Epithelial cell of proximal tubule (primary cell): ENCODE results near the gene G2E3. TPM values are rescaled to one million over a fixed set of nuclear protein-coding genes. Genes with fewer than 3 reads are reported as not detected.
"Not testable (repeated sequence)": the region's sequence is repeated elsewhere in the genome, so short reads cannot be mapped to it uniquely, and the experiment has no call there.

Source experiments
- DNase-seq: peaks from one replicate; pipeline ENCODE4 v3.0.0-alpha.2; 2011; ENCODE audit warnings: low read depth
- H3K4me3 ChIP-seq: 2 replicates; pipeline ENCODE4 v1.5.1; 2011; ENCODE audit warnings: low read depth, mild to moderate bottlenecking, low read length
- CTCF ChIP-seq: conservative IDR thresholded peaks from 2 replicates; pipeline ENCODE4 v1.5.1; 2012; ENCODE audit warnings: low read depth, mild to moderate bottlenecking, low read length
- total RNA-seq: library from RNA; depleted of rRNA; stranded (reverse); fragments of >200 nt; gene quantifications from 2 replicates; pipeline ENCODE4 v1.2.3, GENCODE V29; 2015

Gene G2E3
- total RNA-seq, 1 donor from 2014 or later, result 20.0 TPM

GRCh38 chr14:30533126-30533525 is 25.8 kb upstream of the G2E3 start:
- TF ChIP-seq CTCF, result no peak
- H3K4me3 ChIP-seq, result no peak overlapping the region
- no peak for DNase-seq

- DNase-seq, result no peak
These were observed 17.6 kb upstream of the G2E3 start for GRCh38 chr14:30541318-30541717.

GRCh38 chr14:30546735-30547134 is 12.2 kb upstream of the G2E3 start:
- DNase-seq, H3K4me3 ChIP-seq: not testable (repeated sequence)

More at GRCh38 chr14:30541318-30541717, 17.6 kb upstream of the G2E3 start:
- H3K4me3 ChIP-seq, result no peak overlapping the region
- TF ChIP-seq CTCF, result no peak

GRCh38 chr14:30547388-30548048 is 11.4 kb upstream of the G2E3 start:
- no peak for DNase-seq
- H3K4me3 ChIP-seq, result no peak overlapping the region
- no peak for TF ChIP-seq CTCF

- H3K4me3 ChIP-seq, result no peak overlapping the region
- TF ChIP-seq CTCF, result no peak
- no peak for DNase-seq
These were observed 8.6 kb upstream of the G2E3 start for GRCh38 chr14:30550335-30550734.

- no peak for TF ChIP-seq CTCF
- no peak overlapping the region for H3K4me3 ChIP-seq
- DNase-seq, result no peak
These were observed 7.5 kb upstream of the G2E3 start for GRCh38 chr14:30551460-30551859.

GRCh38 chr14:30553311-30553989 is 5.5 kb upstream of the G2E3 start:
- no peak overlapping the region for H3K4me3 ChIP-seq
- no peak for TF ChIP-seq CTCF
- no peak for DNase-seq
